Keratinocyte (primary cell): ENCODE measurements around the gene DCTN3. TPM values are rescaled to one million over a fixed set of nuclear protein-coding genes. Genes with fewer than 3 reads are reported as not detected.

Experiments used
- DNase-seq: peaks from one replicate; pipeline ENCODE4 v3.0.0-alpha.2; 2011; ENCODE audit warnings: low read depth, missing footprints, low spot score
- FAIRE-seq: peaks from 2 replicates; lab custom pipeline; 2011; peaks lifted over from hg19 to GRCh38; lab: Jason Lieb, UNC
- H2AFZ ChIP-seq: 2 replicates; pipeline ENCODE4 v1.6.0; 2012; ENCODE audit warnings: low read length, control low read depth, inconsistent platforms; ENCODE audit not compliant: control insufficient read depth
- H3K27ac ChIP-seq: 2 replicates; pipeline ENCODE4 v1.5.1; 2011; ENCODE audit warnings: low read length; ENCODE audit not compliant: control insufficient read depth, insufficient read depth
- H3K27me3 ChIP-seq: 3 replicates; pipeline ENCODE4 v1.6.0; 2011; ENCODE audit warnings: low read length; ENCODE audit not compliant: control insufficient read depth, insufficient read depth; ENCODE audit errors: extremely low read depth
- H3K36me3 ChIP-seq, 2 experiments: 2 replicates in 1 of 2; 3 replicates in 1 of 2; pipeline ENCODE4 v1.5.1; 2011; ENCODE audit warnings: low read length in 2 of 2, mild to moderate bottlenecking in 1 of 2; ENCODE audit not compliant: control insufficient read depth in 2 of 2, insufficient read depth in 2 of 2; ENCODE audit errors: extremely low read depth in 1 of 2
- H3K4me1 ChIP-seq: 3 replicates; pipeline ENCODE4 v1.5.1; 2011; ENCODE audit warnings: low read length; ENCODE audit not compliant: control insufficient read depth, insufficient read depth; ENCODE audit errors: extremely low read depth
- H3K4me2 ChIP-seq: 3 replicates; pipeline ENCODE4 v1.6.0; 2011; ENCODE audit warnings: low read depth, low read length; ENCODE audit not compliant: control insufficient read depth, insufficient read depth; ENCODE audit errors: extremely low read depth
- H3K4me3 ChIP-seq, 3 experiments: fragments of 200-600 bp in 1 of 3; sonication (generic) in 1 of 3; 2 replicates in 2 of 3; 3 replicates in 1 of 3; pipeline ENCODE4 v1.5.1; 2011 to 2016; ENCODE audit warnings: low read length in 3 of 3, mild to moderate bottlenecking in 3 of 3, control low read depth in 2 of 3, inconsistent platforms in 1 of 3, low read depth in 1 of 3, mixed read lengths in 1 of 3, mixed run types in 1 of 3, moderate library complexity in 1 of 3; ENCODE audit not compliant: control insufficient read depth in 2 of 3, insufficient read depth in 2 of 3; ENCODE audit errors: extremely low read depth in 1 of 3
- H3K79me2 ChIP-seq: 2 replicates; pipeline ENCODE4 v1.6.0; 2012; ENCODE audit warnings: low read length; ENCODE audit not compliant: control insufficient read depth, insufficient read depth
- H3K9ac ChIP-seq: 3 replicates; pipeline ENCODE4 v1.6.0; 2011; ENCODE audit warnings: low read length; ENCODE audit not compliant: control insufficient read depth, insufficient read depth; ENCODE audit errors: extremely low read depth
- H3K9me1 ChIP-seq: 3 replicates; pipeline ENCODE4 v1.6.0; 2011; ENCODE audit warnings: low read length; ENCODE audit not compliant: control insufficient read depth, insufficient read depth; ENCODE audit errors: extremely low read depth
- H3K9me3 ChIP-seq: 2 replicates; pipeline ENCODE4 v1.5.1; 2012; ENCODE audit warnings: low read depth, low read length; ENCODE audit not compliant: control insufficient read depth
- H4K20me1 ChIP-seq: 3 replicates; pipeline ENCODE4 v1.6.0; 2011; ENCODE audit warnings: low read length; ENCODE audit not compliant: control insufficient read depth, insufficient read depth; ENCODE audit errors: extremely low read depth
- CTCF ChIP-seq, 3 experiments: IDR thresholded peaks in 1 of 3; conservative IDR thresholded peaks in 1 of 3; optimal IDR thresholded peaks in 1 of 3; 2 replicates in 2 of 3; 3 replicates in 1 of 3; pipeline versions ENCODE3 to v1.5.1; 2011; ENCODE audit warnings: low read length in 3 of 3, mild to moderate bottlenecking in 3 of 3, moderate library complexity in 2 of 3, control low read depth in 1 of 3, inconsistent platforms in 1 of 3; ENCODE audit not compliant: insufficient read depth in 2 of 3; ENCODE audit errors: extremely low read depth in 1 of 3
- EZH2 ChIP-seq: IDR thresholded peaks from one replicate; pipeline ENCODE4 v1.6.1; 2012; ENCODE audit warnings: inconsistent platforms, mild to moderate bottlenecking, low read length, moderate library complexity
- dilution Hi-C: fragments of 300-500 bp; cut with MboI; formaldehyde crosslinking; loops from one replicate; pipeline ENCODE4 v1.7.0; 2020; ENCODE audit warnings: low sequenced_read_pairs; ENCODE audit not compliant: extremely low pct_ligation_motif_present
- polyA plus RNA-seq, 5 experiments: library from polyadenylated mRNA; depleted of rRNA in 3 of 5; stranded (reverse) in 3 of 5; stranded (forward) in 1 of 5; unstranded in 1 of 5; fragments of >200 nt; gene quantifications; 1 replicate in 1 of 5; 2 replicates in 3 of 5; 3 replicates in 1 of 5; pipeline versions ENCODE4 v1.2.1 to v1.2.3, GENCODE V29; 2011 to 2012; ENCODE audit warnings: missing spikeins in 2 of 5, low read depth in 1 of 5, low replicate concordance in 1 of 5

DCTN3 gene
- polyA plus RNA-seq, 1 donor (not counting 4 experiments of a cell fraction or from before 2014, with no cell fraction given), result 106 TPM

- Histone ChIP-seq H4K20me1 (no peaks in the 10 kb centered on the region), H3K4me2 (peak within 1 kb of the TSS; percentile 47), H2AFZ (peak within 1 kb of the TSS; percentile 47), H3K36me3 (no peaks in the 10 kb centered on the region), H3K27me3 (peaks cover 48% of the 10 kb centered on the region), H3K9me3 (no peaks in the 10 kb centered on the region), H3K4me3 (peak within 1 kb of the TSS; percentile 22 to 38 (median 25)), H3K9me1 (no peaks in the 10 kb centered on the region), H3K9ac (no peak within 1 kb of the TSS), H3K4me1 (peaks cover 5% of the 10 kb centered on the region), H3K79me2 (no peaks in the 10 kb centered on the region), H3K27ac (no peak within 1 kb of the TSS)
- dilution Hi-C loops, result no loop called here
- TF ChIP-seq CTCF (optimal IDR thresholded peaks at IDR 0.05 in 1 of 3, IDR thresholded peaks at IDR 0.05 in 1 of 3, conservative IDR thresholded peaks at IDR 0.05 in 1 of 3; ENCODE audit: extremely low read depth in 1 of 3, insufficient read depth in 2 of 3, low read length in 3 of 3) (no peak), EZH2 (peak; percentile 85)
- FAIRE-seq, result no peak
- DNase-seq, result no peak
Observed at GRCh38 chr9:34628656-34629490, 8.6 kb upstream of the DCTN3 start, which contains the start of gene ARID3C. ARID3C (minus strand) TSS chr9:34629066; CDS start chr9:34628014, 1,052 bp downstream.

GRCh38 chr9:34627716-34628655 lies 7.7 kb upstream of the DCTN3 start:
- Histone ChIP-seq H3K4me2 (peak overlapping the region; percentile 47), H3K4me3 (peak overlapping the region in 1 of 3 experiments; percentile 16), H3K36me3 (no peaks in the 10 kb centered on the region), H3K27me3 (peaks cover 48% of the 10 kb centered on the region), H3K4me1 (peaks cover 5% of the 10 kb centered on the region), H4K20me1 (no peaks in the 10 kb centered on the region), H3K9ac (no peak overlapping the region), H3K9me1 (no peaks in the 10 kb centered on the region), H2AFZ (no peak overlapping the region), H3K9me3 (no peaks in the 10 kb centered on the region), H3K79me2 (no peaks in the 10 kb centered on the region), H3K27ac (no peak overlapping the region)
- dilution Hi-C loops, result no loop called here
- FAIRE-seq (no peak), DNase-seq (no peak)
- TF ChIP-seq CTCF (optimal IDR thresholded peaks at IDR 0.05 in 1 of 3, IDR thresholded peaks at IDR 0.05 in 1 of 3, conservative IDR thresholded peaks at IDR 0.05 in 1 of 3; ENCODE audit: extremely low read depth in 1 of 3, insufficient read depth in 2 of 3, low read length in 3 of 3) (no peak), EZH2 (no peak)
